Hematopoietic multipotent progenitor cell treated with erythropoietin and hydrocortisone succinate and interleukin-3 and kit ligand, for 17 days (in vitro differentiated cells): ENCODE results near the gene CCNF.
"Not testable (repeated sequence)": the region's sequence is repeated elsewhere in the genome, so short reads cannot be mapped to it uniquely, and the experiment has no call there.

Experiments used
- DNase-seq: peaks from one replicate; pipeline ENCODE4 v3.0.0-alpha.2; 2015; ENCODE audit warnings: low spot score

CCNF gene

DNA sequence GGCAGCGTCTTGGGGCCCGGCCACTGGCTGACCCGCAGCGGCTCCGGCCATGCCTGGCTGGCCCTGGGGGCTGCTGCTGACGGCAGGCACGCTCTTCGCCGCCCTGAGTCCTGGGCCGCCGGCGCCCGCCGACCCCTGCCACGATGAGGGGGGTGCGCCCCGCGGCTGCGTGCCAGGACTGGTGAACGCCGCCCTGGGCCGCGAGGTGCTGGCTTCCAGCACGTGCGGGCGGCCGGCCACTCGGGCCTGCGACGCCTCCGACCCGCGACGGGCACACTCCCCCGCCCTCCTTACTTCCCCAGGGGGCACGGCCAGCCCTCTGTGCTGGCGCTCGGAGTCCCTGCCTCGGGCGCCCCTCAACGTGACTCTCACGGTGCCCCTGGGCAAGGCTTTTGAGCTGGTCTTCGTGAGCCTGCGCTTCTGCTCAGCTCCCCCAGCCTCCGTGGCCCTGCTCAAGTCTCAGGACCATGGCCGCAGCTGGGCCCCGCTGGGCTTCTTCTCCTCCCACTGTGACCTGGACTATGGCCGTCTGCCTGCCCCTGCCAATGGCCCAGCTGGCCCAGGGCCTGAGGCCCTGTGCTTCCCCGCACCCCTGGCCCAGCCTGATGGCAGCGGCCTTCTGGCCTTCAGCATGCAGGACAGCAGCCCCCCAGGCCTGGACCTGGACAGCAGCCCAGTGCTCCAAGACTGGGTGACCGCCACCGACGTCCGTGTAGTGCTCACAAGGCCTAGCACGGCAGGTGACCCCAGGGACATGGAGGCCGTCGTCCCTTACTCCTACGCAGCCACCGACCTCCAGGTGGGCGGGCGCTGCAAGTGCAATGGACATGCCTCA lies 42.6 kb downstream of the CCNF start:
- no peak for DNase-seq

DNA sequence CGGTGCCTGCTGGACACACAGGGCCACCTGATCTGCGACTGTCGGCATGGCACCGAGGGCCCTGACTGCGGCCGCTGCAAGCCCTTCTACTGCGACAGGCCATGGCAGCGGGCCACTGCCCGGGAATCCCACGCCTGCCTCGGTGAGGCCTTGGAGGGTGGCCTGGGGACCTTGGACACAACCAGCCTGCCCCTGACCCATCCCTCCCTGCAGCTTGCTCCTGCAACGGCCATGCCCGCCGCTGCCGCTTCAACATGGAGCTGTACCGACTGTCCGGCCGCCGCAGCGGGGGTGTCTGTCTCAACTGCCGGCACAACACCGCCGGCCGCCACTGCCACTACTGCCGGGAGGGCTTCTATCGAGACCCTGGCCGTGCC lies 43.2 kb downstream of the CCNF start:
- no peak for DNase-seq

DNA sequence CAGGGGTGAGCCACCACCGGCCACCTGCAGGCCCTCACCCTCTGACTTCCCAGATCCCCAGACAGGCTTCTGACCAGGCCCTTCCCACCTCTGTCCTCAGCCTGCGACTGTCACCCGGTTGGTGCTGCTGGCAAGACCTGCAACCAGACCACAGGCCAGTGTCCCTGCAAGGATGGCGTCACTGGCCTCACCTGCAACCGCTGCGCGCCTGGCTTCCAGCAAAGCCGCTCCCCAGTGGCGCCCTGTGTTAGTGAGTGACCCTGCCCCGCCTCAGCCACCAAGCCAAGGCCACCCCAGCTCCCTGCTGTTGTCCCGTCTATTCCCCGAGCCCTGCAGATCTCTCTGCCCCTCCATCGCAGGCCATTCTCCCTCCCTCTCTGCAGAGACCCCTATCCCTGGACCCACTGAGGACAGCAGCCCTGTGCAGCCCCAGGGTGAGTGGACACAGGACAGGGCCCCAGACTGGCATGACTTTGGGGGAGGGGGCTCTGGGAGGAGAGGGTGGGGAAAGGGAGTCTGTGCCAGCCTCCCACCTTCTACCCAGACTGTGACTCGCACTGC lies 43.7 kb downstream of the CCNF start:
- DNase-seq, result no peak

DNA sequence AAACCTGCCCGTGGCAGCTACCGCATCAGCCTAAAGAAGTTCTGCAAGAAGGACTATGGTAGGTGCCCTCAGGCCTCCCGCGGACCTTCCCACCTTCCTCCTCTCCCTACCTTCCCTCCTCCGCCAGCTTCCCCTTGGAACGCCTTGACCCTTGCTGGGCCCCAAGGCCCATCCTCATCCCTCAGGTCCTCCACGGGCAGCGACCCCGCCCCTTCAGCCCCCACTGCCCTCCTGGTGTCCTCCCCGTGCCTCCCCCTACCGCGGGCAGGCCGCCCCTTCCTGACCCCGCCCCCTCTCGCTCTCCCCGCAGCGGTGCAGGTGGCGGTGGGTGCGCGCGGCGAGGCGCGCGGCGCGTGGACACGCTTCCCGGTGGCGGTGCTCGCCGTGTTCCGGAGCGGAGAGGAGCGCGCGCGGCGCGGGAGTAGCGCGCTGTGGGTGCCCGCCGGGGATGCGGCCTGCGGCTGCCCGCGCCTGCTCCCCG lies 44.2 kb downstream of the CCNF start:
- DNase-seq, result no peak

DNA sequence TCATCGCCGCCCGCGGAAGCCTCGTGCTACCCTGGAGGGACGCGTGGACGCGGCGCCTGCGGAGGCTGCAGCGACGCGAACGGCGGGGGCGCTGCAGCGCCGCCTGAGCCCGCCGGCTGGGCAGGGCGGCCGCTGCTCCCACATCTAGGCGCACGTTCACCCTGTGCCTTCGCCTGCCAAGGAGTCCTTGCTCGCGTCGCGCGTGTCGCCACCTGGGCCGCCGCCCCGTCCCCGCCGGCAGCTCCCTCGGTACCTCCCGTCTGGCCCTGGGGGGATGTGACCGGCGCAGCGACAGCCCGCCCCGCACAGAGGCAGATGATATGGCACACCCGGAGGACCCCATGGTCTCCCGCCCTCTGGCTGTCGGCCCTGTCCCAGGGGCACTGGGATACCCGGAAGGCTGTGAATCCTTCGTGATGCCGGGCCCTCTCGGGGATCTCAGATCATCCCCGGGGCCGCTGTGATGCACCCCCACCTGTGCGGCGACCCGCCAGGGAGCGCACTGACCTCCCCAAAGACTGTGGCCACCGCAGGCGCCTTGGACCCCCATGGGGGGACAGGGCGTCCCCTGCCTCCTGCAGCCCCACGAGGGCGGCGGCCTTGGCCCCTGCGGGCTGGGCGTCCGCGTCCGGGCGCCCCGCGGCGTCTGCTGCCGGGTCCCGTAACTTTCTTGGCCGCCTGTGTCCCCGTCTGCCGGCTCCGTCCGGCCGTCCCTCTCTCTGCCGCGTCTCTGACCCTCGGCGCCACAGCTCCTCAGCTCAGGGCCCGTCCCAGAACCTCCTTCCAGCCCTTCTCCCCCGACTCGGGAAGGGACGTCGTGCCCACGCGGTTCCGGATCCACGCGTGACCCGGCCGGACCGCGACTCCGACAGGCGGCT lies 45.0 kb downstream of the CCNF start:
- DNase-seq, result peak; percentile 73

DNA sequence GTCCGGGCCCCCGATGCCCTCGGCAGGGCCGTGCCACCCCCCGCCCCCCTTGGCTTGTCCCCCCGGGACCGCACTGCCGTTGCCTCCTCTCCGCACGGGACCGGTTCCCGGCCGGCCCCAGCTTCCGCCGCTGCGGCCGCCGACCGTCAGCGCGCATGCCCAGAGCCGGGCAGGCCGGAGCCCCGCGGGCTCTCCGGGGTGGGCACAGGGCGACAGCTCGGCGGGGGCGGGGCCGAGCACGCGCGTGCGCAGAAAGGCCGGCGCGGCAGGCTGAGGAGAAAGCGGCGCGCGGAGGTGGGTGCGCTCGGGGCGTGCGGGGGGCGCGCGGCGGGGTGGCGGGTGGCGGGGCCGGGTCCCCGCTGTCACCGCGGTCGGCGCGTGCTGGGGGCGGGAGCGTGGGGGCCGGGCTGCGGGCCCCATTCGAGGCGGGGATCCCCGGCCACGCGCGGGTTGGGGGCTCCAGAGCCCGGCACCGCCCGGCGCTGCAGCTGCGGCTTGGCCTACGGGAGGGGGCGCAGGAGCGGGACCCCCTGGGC lies 45.7 kb downstream of the CCNF start, which contains the start of gene TBC1D24:
Gene TBC1D24 (plus strand): TSS at position 251 of the 536 bp plus-strand sequence. CDS start 21,022 bp downstream, outside the sequence.
- DNase-seq, result peak; percentile 86

DNA sequence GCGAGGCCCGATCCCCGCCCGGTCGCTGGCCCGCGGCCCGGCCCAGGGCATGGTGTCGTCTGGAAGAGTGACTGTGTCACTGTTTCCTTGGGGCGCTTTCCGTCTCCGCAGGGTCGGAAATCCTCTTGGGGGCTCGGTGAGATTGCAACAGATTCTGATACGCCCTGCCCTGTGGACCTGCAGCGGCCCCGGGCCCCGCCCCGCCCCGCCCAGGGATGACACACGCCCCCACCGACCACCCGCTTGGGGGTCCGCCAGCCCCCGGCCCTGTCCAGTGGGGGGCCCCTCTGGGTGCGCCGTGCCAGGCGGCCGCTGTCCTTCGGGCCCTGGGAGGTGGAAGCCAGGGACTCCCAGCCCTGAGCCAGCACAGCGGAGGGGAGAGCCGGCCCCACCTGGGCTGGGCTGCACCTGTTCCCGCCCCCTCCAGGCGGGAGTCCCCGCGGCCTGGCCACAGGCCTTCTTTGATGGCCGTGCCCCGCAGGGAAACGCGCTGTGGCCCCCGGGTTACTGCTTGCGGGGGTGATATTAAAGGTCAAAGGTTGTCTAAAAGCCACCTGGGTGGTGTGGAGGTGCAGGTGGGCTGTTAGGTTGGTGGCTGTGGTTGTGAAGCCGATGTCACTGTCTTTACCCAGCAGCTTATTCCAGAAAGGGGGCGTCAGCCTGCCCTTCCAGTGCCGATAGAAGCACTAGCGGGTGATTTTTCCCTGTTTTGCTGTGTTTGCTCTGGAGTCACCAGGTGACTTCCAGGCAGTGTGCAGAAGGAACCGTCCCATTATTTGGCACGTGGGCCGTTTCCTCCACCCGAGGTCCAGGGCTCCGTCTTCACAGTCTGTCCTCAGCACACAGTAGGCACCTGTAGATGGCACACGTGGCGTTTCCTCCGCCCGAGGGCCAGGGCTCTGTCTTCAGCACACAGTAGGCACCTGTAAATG lies 46.4 kb downstream of the CCNF start:
- peak; percentile 44 for DNase-seq

DNA sequence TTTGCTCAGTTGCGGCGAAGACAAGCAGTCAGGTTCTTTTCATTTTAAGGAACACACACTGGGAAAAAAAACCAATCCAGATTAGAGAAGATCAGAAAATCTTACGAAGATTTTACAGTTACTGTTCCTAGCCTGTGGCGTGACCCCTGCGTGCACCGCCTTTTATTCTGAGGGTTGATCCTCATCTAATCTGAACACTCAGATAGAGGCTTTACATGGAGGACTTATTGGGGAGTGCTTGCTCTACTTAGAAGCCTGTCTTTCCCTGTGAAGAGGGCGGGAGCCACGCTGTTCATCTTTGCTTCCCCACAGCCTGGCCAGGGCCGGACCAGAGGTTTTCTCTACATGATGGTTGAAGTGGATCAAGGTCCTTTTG lies 47.1 kb downstream of the CCNF start:
- DNase-seq, result no peak

DNA sequence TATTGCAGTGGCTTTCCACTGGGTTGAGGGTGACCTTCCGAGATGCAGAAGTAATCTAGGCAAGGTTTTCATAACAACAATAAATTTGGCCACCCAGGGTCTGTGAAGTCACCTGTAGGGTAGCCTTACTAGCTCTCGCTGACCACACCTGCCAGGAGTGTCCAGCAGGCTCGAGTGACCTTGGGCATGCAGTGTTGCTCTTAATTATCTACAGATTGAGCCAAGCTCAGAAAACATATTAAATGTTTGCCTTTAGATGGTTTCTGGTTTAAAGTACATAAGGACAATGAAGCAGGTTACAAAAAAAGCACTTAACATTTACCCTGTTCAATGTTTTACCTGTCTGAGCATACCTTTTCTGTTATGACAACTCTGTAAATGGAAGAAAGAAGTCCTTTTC lies 47.5 kb downstream of the CCNF start:
- DNase-seq, result no peak

DNA sequence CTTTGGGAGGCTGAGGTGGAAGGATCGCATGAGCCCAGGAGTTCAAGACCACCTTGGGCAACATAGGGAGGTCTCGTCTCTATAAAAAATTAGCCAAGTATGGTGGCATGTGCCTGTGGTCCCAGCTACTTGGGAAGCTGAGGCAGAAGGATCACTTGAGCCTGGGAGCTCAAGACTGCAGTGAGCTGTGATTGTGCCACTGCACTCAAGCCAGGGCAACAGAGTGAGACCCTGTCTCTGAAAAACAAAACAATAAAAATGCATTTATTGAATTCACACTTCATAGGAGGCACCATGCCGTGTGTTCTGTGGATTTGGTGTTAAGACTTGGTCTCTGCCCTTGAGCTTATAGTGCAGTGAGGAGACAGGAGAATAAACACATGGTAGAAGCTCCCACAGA lies 48.1 kb downstream of the CCNF start:
- DNase-seq, result no peak

DNA sequence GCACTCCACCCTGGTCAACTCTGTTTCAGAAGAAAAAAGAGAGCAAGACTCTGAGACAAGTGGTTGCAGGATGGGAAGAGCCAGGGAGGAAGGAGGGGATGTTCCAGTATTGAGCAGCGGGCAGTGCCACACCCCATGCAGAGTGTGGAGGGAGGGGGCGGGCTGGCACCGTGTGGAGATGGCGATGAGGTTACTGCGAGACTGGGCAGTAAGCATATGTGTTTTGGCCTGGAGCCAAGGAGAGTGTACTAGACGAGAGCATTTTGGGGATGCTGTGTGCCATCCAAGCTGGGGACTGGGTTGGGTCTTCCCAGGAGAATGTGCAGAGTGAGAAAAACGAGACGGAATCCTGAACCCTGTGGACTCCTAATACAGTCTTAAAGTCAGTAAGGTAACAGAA lies 49.0 kb downstream of the CCNF start:
- DNase-seq, result peak; percentile 65

DNA sequence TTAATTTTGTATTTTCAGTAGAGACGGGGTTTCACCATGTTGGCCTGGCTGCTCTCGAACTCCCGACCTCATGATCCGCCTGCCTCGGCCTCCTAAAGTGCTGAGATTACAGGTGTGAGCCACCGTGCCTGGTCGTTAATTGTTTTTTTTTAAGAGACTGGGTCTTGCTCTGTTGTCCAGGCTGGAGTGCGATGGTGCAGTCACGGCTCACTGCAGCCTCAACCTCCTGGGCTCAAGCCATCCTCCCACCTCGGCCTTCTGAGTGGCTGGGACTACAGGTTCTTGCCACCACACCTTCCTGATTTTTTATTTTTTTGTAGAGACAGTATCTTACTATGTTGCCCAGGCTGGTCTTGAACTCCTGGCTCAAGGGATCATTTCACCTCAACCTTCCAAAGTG lies 50.7 kb downstream of the CCNF start:
- not testable (repeated sequence) for DNase-seq

DNA sequence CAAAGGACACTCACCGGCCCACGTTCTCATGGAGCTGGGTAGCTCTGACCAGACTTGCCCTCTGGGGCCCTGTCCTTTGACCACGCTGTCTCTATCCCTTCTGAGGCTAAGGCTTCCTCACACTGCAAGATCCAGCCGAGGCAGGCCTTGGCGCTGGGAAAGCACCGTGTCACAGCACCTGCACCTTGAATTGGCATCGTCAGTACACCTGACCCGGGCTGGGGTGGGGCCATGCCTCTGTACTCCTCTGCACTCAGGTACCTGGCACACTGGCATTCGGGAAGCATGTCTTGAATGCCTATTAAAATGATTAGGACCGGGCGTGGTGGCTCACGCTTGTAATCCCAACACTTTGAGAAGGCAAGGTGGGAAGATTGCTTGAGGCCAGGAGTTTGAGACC lies 51.7 kb downstream of the CCNF start:
- no peak for DNase-seq

DNA sequence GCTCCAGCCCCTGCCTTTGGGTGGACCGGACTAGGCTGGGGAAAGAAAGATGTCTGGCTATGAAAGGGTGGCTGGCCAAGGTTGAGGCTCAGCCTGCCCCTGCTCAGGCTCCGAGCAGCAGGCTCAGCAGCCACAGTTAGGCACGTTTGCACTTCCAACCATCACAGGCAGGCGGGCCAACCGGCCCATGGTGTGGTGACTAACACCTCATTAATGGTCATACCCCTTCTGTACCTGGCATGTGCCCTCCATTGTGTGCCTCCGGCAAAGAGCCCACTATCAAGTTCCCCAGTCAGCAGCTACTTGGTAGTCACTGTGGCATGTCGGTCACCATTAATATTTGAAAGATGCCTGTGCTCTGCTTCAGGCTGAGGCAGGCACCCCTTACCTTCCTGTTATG lies 52.4 kb downstream of the CCNF start:
- DNase-seq, result no peak

DNA sequence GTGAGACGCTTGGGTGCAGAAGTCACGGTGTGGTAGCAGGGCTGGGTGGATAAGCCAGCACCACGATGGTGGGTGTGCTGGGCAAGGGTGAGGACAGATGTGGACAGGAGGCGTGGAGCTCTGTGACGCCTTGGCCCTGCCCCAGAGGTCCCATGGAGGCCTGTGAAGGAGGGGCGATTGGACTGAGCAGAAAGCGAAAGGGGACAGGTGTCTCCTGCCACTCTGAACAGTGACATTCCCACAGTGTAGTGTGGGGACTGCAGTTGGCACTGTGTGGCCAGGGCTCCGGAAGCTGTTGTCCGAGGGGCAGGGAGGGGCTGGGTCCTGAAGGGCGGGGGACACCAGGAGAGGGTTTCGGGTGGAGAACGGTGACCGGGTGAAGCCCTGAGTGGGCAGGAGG lies 53.0 kb downstream of the CCNF start:
- DNase-seq, result no peak

DNA sequence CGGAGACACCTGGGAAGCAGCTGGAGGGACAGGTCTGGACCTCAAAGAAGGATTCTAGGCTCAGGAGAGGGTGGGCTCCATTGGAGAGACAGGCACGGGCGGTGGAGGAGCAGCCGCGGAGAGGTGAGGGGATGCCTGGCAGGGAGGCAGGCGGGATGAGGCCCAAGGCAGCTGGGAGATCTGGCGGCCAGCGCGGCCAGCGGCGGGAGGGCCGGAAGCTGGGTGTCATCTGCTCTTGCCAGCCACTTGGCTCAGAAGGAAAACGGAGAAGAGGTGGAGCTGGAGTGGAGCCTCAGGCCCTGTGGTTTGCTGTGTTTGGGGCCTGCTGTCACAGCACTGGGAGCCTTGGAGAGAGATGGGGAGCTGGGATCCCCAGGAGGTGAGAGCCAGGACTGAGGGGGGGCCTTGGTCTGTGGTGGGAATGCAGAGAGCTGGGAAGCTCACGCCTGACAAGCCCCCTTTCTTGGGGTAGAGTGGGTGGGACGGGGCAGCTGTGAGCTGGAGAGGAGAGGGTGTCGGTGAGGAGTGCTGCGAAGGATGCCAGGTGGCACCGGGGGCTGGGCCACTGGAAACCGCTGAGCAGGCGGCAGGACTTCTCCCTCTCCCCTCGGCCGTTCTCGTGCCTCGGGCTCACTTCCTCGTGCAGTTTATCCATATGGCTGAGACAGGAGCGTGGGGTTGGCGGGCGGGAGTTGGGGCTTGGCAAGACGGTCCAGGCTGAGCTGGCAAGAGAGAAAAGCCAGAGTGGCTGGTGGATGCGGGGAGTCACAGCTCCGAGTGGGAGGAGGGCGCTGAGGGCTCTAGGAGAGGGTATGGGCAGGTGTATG lies 53.7 kb downstream of the CCNF start:
- no peak for DNase-seq

DNA sequence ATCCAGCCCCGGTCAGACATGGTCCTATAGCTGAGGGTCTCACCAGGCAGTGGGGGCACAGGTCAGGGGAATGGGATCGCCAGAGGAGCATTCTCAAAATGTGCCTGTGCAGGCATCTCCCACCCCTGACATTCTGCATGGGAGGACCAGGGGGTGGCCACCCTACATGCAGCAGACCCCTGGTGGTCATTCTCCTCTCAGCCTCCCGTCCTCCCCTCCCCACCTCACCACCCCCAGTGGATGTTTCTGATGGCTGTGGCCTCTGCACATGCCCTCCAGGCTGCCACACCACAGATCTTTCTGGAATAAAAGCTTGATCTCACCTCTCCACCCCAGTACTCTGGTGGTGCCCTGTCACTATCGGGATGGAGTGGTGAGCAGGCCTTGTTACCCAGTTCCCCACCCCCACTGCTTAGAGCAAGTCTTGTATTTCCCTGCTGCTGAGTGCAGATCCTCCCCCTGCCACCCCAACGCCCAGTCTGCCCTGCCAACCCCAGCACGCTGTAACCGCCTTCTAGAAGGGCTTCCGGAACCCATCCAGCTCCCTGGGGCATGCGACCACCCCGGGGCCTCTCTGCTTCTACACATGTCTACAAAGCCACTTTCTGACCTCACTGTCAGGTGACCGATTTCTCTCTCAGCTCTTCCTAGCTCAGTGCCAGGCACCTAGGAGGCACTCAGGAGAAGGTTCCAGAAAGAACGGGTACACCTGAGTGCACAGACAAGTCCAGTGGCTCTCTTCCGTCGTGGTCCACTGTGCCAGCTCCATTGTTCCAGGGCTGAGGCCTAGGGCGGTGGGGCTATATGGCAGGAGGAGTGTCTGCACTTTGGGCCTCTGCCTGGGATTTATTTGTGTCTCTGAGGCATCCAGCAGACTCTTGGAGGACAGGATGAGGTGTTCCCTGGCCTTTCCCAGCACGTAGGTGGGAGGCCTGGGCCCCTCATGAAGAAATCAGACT lies 55.0 kb downstream of the CCNF start:
- no peak for DNase-seq

DNA sequence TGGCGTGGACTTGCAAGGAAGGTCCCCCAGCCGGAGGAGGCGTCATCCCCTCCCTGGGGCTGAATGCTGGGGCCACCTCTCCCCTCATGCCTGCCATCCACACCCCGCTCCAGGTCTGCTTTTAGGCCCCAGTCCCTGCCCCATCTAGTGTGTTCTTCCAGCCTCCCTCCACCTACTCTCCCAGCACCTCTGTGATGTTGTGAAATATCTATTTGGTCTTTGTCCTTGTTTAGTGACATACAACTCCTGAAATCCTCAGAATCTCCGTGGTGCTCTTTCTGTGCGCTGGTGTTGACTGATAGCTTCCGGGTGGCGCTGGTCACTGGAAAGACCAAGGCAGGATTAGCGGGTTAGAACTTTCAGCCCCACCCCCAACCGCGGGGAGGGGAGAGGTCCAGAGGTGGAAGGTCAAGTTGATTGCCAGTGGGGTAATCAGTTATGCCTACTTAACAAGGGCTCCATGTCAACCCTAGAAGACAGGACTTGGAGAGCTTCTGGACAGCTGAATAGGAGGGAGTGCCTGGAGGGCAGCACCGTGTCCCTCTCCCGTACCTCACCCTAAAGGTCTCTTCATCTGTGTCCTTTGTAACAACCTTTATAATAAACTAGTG lies 55.8 kb downstream of the CCNF start:
- DNase-seq, result no peak
